ENCODE results near the gene TOP3B. TPM values are rescaled to one million over a fixed set of nuclear protein-coding genes. Genes with fewer than 3 reads are reported as not detected.

TOP3B gene
- total and polyA plus RNA-seq, 9 of the 15 experiments (the other 6 are each of a cell fraction or from before 2014, with no cell fraction given), result 3.0 to 188 (median 112) TPM

- no peak for TF ChIP-seq XRCC4 (IDR thresholded peaks at IDR 0.05; ENCODE audit: extremely low read depth, insufficient read depth, insufficient read length)
- TF ChIP-seq EGR1 (conservative IDR thresholded peaks at IDR 0.05), result no peak
- TF ChIP-seq LEF1 (IDR thresholded peaks at IDR 0.05), result no peak
- no peak for TF ChIP-seq KDM5B (IDR thresholded peaks at IDR 0.05; ENCODE audit: insufficient replicate concordance, low read depth, low read length)
- no peak for TF ChIP-seq UBTF (IDR thresholded peaks at IDR 0.05; ENCODE audit: borderline replicate concordance in 1 of 2, low read depth in 2 of 2, low read length in 2 of 2)
- no peak for TF ChIP-seq GTF2E2 (tag; IDR thresholded peaks at IDR 0.05)
- peak; percentile 88 for TF ChIP-seq JUND (IDR thresholded peaks at IDR 0.05; ENCODE audit: borderline replicate concordance, low read depth, low read length)
- TF ChIP-seq JUND (tag; IDR thresholded peaks at IDR 0.05; ENCODE audit: borderline replicate concordance, low read depth, low read length), result no peak
- no peak for TF ChIP-seq NR4A1 (CRISPR knock-in tag; IDR thresholded peaks at IDR 0.05)
- TF ChIP-seq NR4A1 (tag; IDR thresholded peaks at IDR 0.05), result no peak
- TF ChIP-seq FOXO4 (CRISPR knock-in tag; IDR thresholded peaks at IDR 0.05), result no peak
- TF ChIP-seq SMC3 (conservative IDR thresholded peaks at IDR 0.05; ENCODE audit: insufficient read depth, low read depth, low read length), result peak; percentile 93
- no peak for TF ChIP-seq STAT5A (IDR thresholded peaks at IDR 0.05; ENCODE audit: borderline replicate concordance, low read length)
- peak; percentile 97 for TF ChIP-seq EP300 (IDR thresholded peaks at IDR 0.05; ENCODE audit: low read length)
- no peak for TF ChIP-seq ZNF436 (CRISPR knock-in tag; IDR thresholded peaks at IDR 0.05)
- TF ChIP-seq ZBTB8A (IDR thresholded peaks at IDR 0.05; ENCODE audit: partially characterized antibody), result no peak
- no peak for TF ChIP-seq EZH2 (IDR thresholded peaks at IDR 0.05; ENCODE audit: borderline replicate concordance, low read depth, low read length)
- no peak for TF ChIP-seq ZNF184 (CRISPR knock-in tag; IDR thresholded peaks at IDR 0.05)
- TF ChIP-seq OTX1 (CRISPR knock-in tag; IDR thresholded peaks at IDR 0.05), result no peak
- no peak for TF ChIP-seq RAD51 (IDR thresholded peaks at IDR 0.05; ENCODE audit: borderline replicate concordance, low read depth)
- no peak for TF ChIP-seq POU5F1 (IDR thresholded peaks at IDR 0.05; ENCODE audit: borderline replicate concordance, low read depth, low read length, partially characterized antibody)
- TF ChIP-seq MAFK (IDR thresholded peaks at IDR 0.05; ENCODE audit: low read length), result peak; percentile 58; the same call in 1 of the 2 replicates
- no peak for TF ChIP-seq ZSCAN29 (IDR thresholded peaks at IDR 0.05)
- no peak for TF ChIP-seq DNMT1 (IDR thresholded peaks at IDR 0.05)
- no peak for TF ChIP-seq POLR3G (IDR thresholded peaks at IDR 0.05; ENCODE audit: extremely low read depth, insufficient read length, insufficient replicate concordance)
- TF ChIP-seq NONO (IDR thresholded peaks at IDR 0.05; ENCODE audit: low read depth in 2 of 2, low read length in 1 of 2), result no peak
- no peak for TF ChIP-seq MCM2 (IDR thresholded peaks at IDR 0.05; ENCODE audit: low read depth)
Observed at GRCh38 chr22:21947040-21948014, 35.3 kb downstream of the TOP3B start (continued).
